Progenitor cell of endocrine pancreas (in vitro differentiated cells): ENCODE data around the gene DPF3. TPM values are rescaled to one million over a fixed set of nuclear protein-coding genes. Genes with fewer than 3 reads are reported as not detected.

Experiments
- DNase-seq: peaks from one replicate; pipeline ENCODE4 v3.0.0; 2021; ENCODE audit warnings: low spot score; ENCODE audit not compliant: unreplicated experiment
- H3K27ac Mint-ChIP-seq: 2 replicates; pipeline ENCODE4 v1.8.0; 2021; ENCODE audit warnings: mild to moderate bottlenecking, moderate library complexity, mixed read lengths
- H3K27me3 Mint-ChIP-seq: 2 replicates; pipeline ENCODE4 v1.8.0; 2021; ENCODE audit warnings: mixed read lengths
- H3K36me3 Mint-ChIP-seq: 2 replicates; pipeline ENCODE4 v1.8.0; 2022; ENCODE audit warnings: mixed read lengths; ENCODE audit not compliant: insufficient read depth
- H3K4me1 Mint-ChIP-seq: 2 replicates; pipeline ENCODE4 v1.8.0; 2021; ENCODE audit warnings: low read depth, mixed read lengths
- H3K4me3 Mint-ChIP-seq: 2 replicates; pipeline ENCODE4 v1.8.0; 2021; ENCODE audit warnings: low read depth, mild to moderate bottlenecking, moderate library complexity, mixed read lengths
- H3K9me3 Mint-ChIP-seq: 2 replicates; pipeline ENCODE4 v1.8.0; 2021; ENCODE audit warnings: low read depth, mixed read lengths
- CTCF ChIP-seq: fragments of 200-600 bp; sonication (generic); IDR thresholded peaks from one replicate; pipeline ENCODE4 v1.5.0; 2021; ENCODE audit warnings: antibody characterized with exemption, mild to moderate bottlenecking; ENCODE audit not compliant: unreplicated experiment
- total RNA-seq: library from RNA; stranded (reverse); gene quantifications from 2 replicates; pipeline ENCODE4 v1.2.1, GENCODE V29; 2021

DPF3 gene
- total RNA-seq, 1 donor from 2014 or later: 2.2 TPM

- Mint-ChIP-seq H3K36me3 (no peaks in the 10 kb centered on the region), H3K27me3 (peaks cover 15% of the 10 kb centered on the region), H3K4me1 (no peaks in the 10 kb centered on the region), H3K4me3 (no peak overlapping the region), H3K9me3 (no peaks in the 10 kb centered on the region), H3K27ac (no peak overlapping the region)
- DNase-seq: no peak
- TF ChIP-seq CTCF: no peak
Observed at GRCh38 chr14:72830786-72831594, 62.9 kb downstream of the DPF3 start.

GRCh38 chr14:72830356-72830755 is 63.5 kb downstream of the DPF3 start:
- Mint-ChIP-seq H3K27ac (no peak overlapping the region), H3K36me3 (no peaks in the 10 kb centered on the region), H3K9me3 (no peaks in the 10 kb centered on the region), H3K4me3 (no peak overlapping the region), H3K4me1 (peaks cover 4% of the 10 kb centered on the region), H3K27me3 (peaks cover 15% of the 10 kb centered on the region)
- DNase-seq: no peak
- no peak for TF ChIP-seq CTCF

- no peak for TF ChIP-seq CTCF
- H3K27me3 Mint-ChIP-seq: peaks cover 18% of the 10 kb centered on the region
- no peaks in the 10 kb centered on the region for H3K9me3 Mint-ChIP-seq
- H3K36me3 Mint-ChIP-seq: no peaks in the 10 kb centered on the region
- no peak for DNase-seq
- H3K4me1 Mint-ChIP-seq: peaks cover 4% of the 10 kb centered on the region
- H3K4me3 Mint-ChIP-seq: no peak overlapping the region
- no peak overlapping the region for H3K27ac Mint-ChIP-seq
Observed at GRCh38 chr14:72828604-72829003, 65.3 kb downstream of the DPF3 start.

- DNase-seq: no peak
- TF ChIP-seq CTCF: no peak
- no peak overlapping the region for H3K4me3 Mint-ChIP-seq
- H3K36me3 Mint-ChIP-seq: no peaks in the 10 kb centered on the region
- peaks cover 8% of the 10 kb centered on the region for H3K27me3 Mint-ChIP-seq
- H3K4me1 Mint-ChIP-seq: peaks cover 4% of the 10 kb centered on the region
- no peak overlapping the region for H3K27ac Mint-ChIP-seq
- no peaks in the 10 kb centered on the region for H3K9me3 Mint-ChIP-seq
Observed at GRCh38 chr14:72826039-72826438, 67.9 kb downstream of the DPF3 start.

GRCh38 chr14:72825486-72825885 is 68.4 kb downstream of the DPF3 start:
- TF ChIP-seq CTCF: no peak
- Mint-ChIP-seq H3K27ac (no peak overlapping the region), H3K4me3 (no peak overlapping the region), H3K36me3 (no peaks in the 10 kb centered on the region), H3K9me3 (no peaks in the 10 kb centered on the region), H3K27me3 (peaks cover 4% of the 10 kb centered on the region), H3K4me1 (peaks cover 4% of the 10 kb centered on the region)
- no peak for DNase-seq
